ENCODE measurements around the gene ZMYND11.

DNA sequence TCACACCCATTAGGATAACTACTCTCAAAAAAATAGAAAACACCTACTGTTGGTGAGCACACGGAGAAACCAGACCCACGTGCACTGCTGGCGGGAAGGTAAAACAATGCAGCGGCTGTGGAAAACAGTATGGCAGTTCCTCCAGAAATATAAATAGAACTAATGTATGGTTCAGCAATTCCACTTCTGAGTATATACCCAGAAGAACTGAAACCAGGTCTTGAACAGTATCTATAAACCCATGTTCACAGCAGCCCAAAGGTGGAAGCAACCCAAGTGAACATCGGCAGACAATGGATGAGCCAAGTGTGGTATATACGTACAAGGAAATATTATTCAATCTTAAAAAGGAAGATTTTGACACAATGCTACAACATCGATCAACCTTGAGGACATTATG is 164.7 kb downstream of the ZMYND11 start:
- TF ChIP-seq EZH2 (IDR thresholded peaks at IDR 0.05) (no peak), POLR2AphosphoS5 (IDR thresholded peaks at IDR 0.05; ENCODE audit: borderline replicate concordance, low read depth, low read length) (no peak), FOXP2 (optimal IDR thresholded peaks at IDR 0.05; ENCODE audit: control extremely low read depth, extremely low read length, insufficient read depth) (no peak)
